ENCODE results near the gene LIPG. TPM values are rescaled to one million over a fixed set of nuclear protein-coding genes. Genes with fewer than 3 reads are reported as not detected.
"Not testable (repeated sequence)": the region's sequence is repeated elsewhere in the genome, so short reads cannot be mapped to it uniquely, and the experiment has no call there.

LIPG gene
- total RNA-seq, 1 donor from 2014 or later = not detected

GRCh38 chr18:49519101-49519971, 42.5 kb upstream of the LIPG start:
- no peak for TF ChIP-seq CTCF (IDR thresholded peaks at IDR 0.05; ENCODE audit: borderline replicate concordance)
- H3K9me3 ChIP-seq (replicated peaks) = no peaks in the 10 kb centered on the region
- H3K27ac ChIP-seq (replicated peaks) = no peak overlapping the region
- H3K27me3 ChIP-seq (ENCODE audit: low read depth) = no peaks in the 10 kb centered on the region
- no peaks in the 10 kb centered on the region for H3K4me1 ChIP-seq
- DNase-seq = no peak
- intact Hi-C loops (cut with micrococcal nuclease) = no loop called here
- H3K4me3 ChIP-seq = no peak overlapping the region
- H3K36me3 ChIP-seq = no peaks in the 10 kb centered on the region

- intact Hi-C loops (cut with micrococcal nuclease) = no loop called here
- Histone ChIP-seq H3K27me3 (ENCODE audit: low read depth) (no peaks in the 10 kb centered on the region), H3K4me3 (no peak overlapping the region), H3K36me3 (no peaks in the 10 kb centered on the region), H3K4me1 (no peaks in the 10 kb centered on the region), H3K9me3 (replicated peaks) (no peaks in the 10 kb centered on the region), H3K27ac (replicated peaks) (no peak overlapping the region)
- no peak for DNase-seq
- no peak for TF ChIP-seq CTCF (IDR thresholded peaks at IDR 0.05; ENCODE audit: borderline replicate concordance)
Observed at GRCh38 chr18:49520661-49521145, 41.2 kb upstream of the LIPG start.

- no peak for TF ChIP-seq CTCF (IDR thresholded peaks at IDR 0.05; ENCODE audit: borderline replicate concordance)
- H3K9me3 ChIP-seq (replicated peaks) = no peaks in the 10 kb centered on the region
- DNase-seq = no peak
Observed at GRCh38 chr18:49521216-49521835, 40.5 kb upstream of the LIPG start.

GRCh38 chr18:49523580-49524093, 38.2 kb upstream of the LIPG start:
- H3K9me3 ChIP-seq (replicated peaks); H3K36me3 ChIP-seq; DNase-seq; intact Hi-C loops (cut with micrococcal nuclease); H3K4me3 ChIP-seq; H3K4me1 ChIP-seq; H3K27me3 ChIP-seq (ENCODE audit: low read depth); H3K27ac ChIP-seq (replicated peaks): not testable (repeated sequence)

More at GRCh38 chr18:49521216-49521835, 40.5 kb upstream of the LIPG start:
- Histone ChIP-seq H3K36me3 (no peaks in the 10 kb centered on the region), H3K27ac (replicated peaks) (no peak overlapping the region), H3K27me3 (ENCODE audit: low read depth) (no peaks in the 10 kb centered on the region), H3K4me1 (no peaks in the 10 kb centered on the region), H3K4me3 (no peak overlapping the region)
- intact Hi-C loops (cut with micrococcal nuclease) = no loop called here

GRCh38 chr18:49524349-49524748, 37.5 kb upstream of the LIPG start:
- intact Hi-C loops (cut with micrococcal nuclease) = no loop called here
- H3K4me1 ChIP-seq = no peaks in the 10 kb centered on the region
- no peak overlapping the region for H3K4me3 ChIP-seq
- DNase-seq = no peak
- H3K27ac ChIP-seq (replicated peaks) = no peak overlapping the region
- H3K9me3 ChIP-seq (replicated peaks) = no peaks in the 10 kb centered on the region
- H3K36me3 ChIP-seq = no peaks in the 10 kb centered on the region
- TF ChIP-seq CTCF (IDR thresholded peaks at IDR 0.05; ENCODE audit: borderline replicate concordance) = no peak
- peaks cover 6% of the 10 kb centered on the region for H3K27me3 ChIP-seq (ENCODE audit: low read depth)
